ENCODE measurements around the gene NPHS2. TPM values are rescaled to one million over a fixed set of nuclear protein-coding genes. Genes with fewer than 3 reads are reported as not detected.

Gene NPHS2
- not detected for total RNA-seq

DNA sequence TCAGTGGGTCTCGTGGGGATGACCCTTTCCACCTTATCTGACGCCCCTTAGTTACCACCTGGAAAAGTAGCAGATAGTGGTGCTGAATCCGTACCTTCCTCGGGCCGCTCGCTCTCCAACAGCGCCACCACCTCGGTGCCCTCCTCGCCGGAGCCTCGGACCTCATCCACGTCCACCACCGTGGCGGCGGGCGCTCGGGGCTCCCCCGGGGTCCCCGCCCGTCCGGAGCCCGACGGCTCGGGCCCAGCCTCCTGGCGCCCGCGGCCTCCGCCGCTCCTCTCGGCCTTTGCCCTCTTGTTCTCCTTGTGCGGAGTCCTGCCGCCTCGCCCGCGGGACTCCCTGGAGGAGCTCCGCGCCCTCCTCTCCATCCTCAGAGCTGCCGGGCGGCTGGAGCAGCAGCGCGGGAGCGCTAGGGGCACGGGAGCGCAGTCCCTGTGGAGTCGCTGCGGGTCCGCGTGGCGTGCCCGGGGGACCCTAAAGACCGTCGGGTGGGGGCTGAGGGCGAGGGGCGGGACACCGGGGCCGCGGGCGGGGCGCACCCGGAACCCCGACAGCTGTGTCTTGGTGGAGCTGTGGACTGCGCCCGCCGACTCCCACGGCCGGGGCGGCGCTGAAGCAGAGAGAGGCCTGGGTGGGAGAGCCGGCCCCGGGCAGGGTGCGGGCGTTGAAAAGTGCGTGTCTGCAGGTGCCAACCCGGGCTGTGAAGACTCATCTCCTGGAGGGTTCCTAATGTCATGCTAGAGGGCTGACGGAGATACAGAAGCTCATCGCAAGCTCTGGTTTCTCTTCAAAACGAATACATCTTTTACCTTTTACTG lies at the start of gene NPHS2:
Gene NPHS2 (minus strand): TSS at position 452 of the 818 bp plus-strand sequence. CDS start 84 bp downstream, at position 368.
- WGBS, 2 donors: 12 to 24% methylated on average over 15 to 31 of the region's 77 CpGs
- Histone ChIP-seq H3K27ac (no peak within 1 kb of the TSS), H3K4me1 (peaks cover 0 to 9% (median 6%) of the 10 kb centered on the region in 3 donors), H3K4me3 (peak within 1 kb of the TSS in 1 of 4 donors; percentile 22), H3K9me3 (no peaks in the 10 kb centered on the region), H3K36me3 (no peaks in the 10 kb centered on the region), H3K27me3 (peaks cover 3 to 70% (median 8%) of the 10 kb centered on the region in 4 donors)
- no peak for DNase-seq
- intact Hi-C loops (cut with DNase I): no loop called here
- TF ChIP-seq POLR2A (IDR thresholded peaks at IDR 0.05): no peak
- TF ChIP-seq, protein P1, sequence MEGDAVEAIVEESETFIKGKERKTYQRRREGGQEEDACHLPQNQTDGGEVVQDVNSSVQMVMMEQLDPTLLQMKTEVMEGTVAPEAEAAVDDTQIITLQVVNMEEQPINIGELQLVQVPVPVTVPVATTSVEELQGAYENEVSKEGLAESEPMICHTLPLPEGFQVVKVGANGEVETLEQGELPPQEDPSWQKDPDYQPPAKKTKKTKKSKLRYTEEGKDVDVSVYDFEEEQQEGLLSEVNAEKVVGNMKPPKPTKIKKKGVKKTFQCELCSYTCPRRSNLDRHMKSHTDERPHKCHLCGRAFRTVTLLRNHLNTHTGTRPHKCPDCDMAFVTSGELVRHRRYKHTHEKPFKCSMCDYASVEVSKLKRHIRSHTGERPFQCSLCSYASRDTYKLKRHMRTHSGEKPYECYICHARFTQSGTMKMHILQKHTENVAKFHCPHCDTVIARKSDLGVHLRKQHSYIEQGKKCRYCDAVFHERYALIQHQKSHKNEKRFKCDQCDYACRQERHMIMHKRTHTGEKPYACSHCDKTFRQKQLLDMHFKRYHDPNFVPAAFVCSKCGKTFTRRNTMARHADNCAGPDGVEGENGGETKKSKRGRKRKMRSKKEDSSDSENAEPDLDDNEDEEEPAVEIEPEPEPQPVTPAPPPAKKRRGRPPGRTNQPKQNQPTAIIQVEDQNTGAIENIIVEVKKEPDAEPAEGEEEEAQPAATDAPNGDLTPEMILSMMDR (IDR thresholded peaks at IDR 0.05): no peak

DNA sequence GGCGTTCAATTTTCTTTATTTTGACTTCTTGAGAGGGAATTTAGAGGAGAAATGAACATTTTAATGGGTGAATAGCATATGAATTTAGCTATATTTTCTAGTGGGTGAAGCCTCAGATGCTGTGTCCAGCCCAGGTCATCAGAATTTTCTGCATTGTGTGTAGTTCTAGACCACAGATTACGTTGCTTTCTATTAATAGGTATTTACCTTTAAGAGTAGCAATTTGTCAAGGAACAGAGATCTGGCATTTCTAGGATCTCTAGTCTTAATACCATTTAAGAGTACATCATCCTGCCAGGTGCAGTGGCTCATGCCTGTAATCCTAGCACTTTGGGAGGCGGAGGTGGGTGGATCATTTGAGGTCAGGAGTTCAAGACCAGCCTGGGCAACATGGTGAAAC lies 36.6 kb upstream of the NPHS2 start:
- H3K27ac ChIP-seq: no peak overlapping the region
- intact Hi-C loops (cut with DNase I): no loop called here
- H3K4me3 ChIP-seq: no peak overlapping the region
- DNase-seq: no peak
- no peaks in the 10 kb centered on the region for H3K36me3 ChIP-seq
- H3K9me3 ChIP-seq: no peaks in the 10 kb centered on the region
- no peaks in the 10 kb centered on the region for H3K4me1 ChIP-seq
- 48 to 67% methylated on average over 3 of the region's 3 CpGs for WGBS, 2 donors
- TF ChIP-seq, protein P1 (IDR thresholded peaks at IDR 0.05): no peak
- TF ChIP-seq POLR2A (IDR thresholded peaks at IDR 0.05): no peak
- H3K27me3 ChIP-seq: no peaks in the 10 kb centered on the region

DNA sequence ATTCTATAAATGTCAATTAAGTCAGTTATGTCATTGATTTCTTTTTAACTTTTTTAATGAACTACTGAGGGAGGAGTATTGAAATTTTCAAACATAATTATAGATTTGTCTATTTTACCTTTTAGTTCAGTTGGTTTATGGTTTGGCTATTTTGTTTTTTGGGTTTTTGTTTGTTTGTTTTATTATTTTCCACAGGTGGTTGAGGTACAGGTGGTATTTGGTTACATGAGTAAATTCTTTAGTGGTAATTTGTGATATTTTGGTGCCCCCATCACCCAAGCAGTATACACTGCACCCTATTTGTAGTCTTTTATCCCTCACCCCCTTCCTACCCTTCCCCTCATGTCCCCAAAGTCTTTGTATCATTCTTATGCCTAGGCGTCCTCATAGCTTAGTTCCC lies 25.3 kb upstream of the NPHS2 start:
- TF ChIP-seq, protein P1 (IDR thresholded peaks at IDR 0.05): no peak
- TF ChIP-seq POLR2A (IDR thresholded peaks at IDR 0.05): no peak
- Histone ChIP-seq H3K27ac (no peak overlapping the region), H3K4me3 (no peak overlapping the region), H3K27me3 (peaks cover 0 to 4% (median 0%) of the 10 kb centered on the region in 4 donors), H3K9me3 (no peaks in the 10 kb centered on the region), H3K4me1 (no peaks in the 10 kb centered on the region), H3K36me3 (no peaks in the 10 kb centered on the region)
- no peak for DNase-seq
- intact Hi-C loops (cut with DNase I): no loop called here
- WGBS, 2 donors: 69 to 79% methylated on average over 1 of the region's 1 CpG

DNA sequence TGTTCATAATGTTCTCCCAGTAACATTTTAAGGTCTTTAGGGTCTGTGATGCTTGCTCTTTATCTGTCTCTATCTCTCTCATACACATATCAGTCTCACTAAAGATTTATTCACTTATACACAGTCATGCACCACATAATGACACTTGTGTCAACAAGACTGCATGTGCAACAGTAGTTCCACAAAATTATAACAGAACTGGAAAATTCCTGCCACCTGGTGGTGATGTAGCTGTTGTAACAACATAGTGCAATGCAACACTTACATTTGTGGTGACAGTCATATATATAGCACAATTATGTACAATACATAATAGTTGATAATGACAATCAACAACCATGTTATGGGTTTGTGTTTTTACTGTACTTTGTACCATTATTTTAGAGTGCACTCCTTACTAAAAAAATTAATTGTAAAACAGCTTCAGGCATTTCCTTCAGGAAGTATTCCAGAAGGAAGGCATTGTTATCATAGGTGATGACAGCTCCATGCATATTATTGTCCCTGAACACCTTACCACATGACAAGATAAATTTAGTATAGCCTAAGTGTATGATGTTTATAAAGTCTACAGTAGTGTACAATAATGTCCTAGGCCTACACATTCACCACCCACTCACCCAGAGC lies 24.0 kb upstream of the NPHS2 start:
- H3K4me1 ChIP-seq: no peaks in the 10 kb centered on the region
- intact Hi-C loops (cut with DNase I): no loop called here
- DNase-seq: no peak
- no peak for TF ChIP-seq POLR2A (IDR thresholded peaks at IDR 0.05)
- TF ChIP-seq, protein P1 (IDR thresholded peaks at IDR 0.05): peak in 5 of 6 experiments; percentile 21 to 53 (median 33)
- H3K27me3 ChIP-seq: peaks cover 0 to 4% (median 0%) of the 10 kb centered on the region in 4 donors
- no peaks in the 10 kb centered on the region for H3K9me3 ChIP-seq
- H3K36me3 ChIP-seq: no peaks in the 10 kb centered on the region
- H3K27ac ChIP-seq: no peak overlapping the region
- H3K4me3 ChIP-seq: no peak overlapping the region

DNA sequence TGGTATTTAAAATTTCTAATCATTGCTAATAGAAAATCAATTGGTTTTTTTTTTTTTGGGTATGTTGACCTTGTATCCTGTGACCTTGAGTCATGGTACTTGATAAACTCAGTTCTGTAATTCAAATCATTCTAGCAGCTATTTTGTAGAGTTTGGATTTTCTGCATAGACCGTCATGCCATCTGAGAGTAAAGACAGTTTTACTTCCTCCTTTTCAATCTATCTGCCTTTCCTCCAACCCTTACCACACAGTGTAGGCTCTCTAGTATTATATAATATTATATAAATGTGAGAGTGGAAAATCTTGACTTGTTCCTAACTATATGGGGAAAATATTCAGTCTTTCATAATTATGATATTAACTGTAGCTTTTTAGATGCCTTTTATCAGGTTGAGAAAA lies 22.9 kb upstream of the NPHS2 start:
- intact Hi-C loops (cut with DNase I): no loop called here
- Histone ChIP-seq H3K36me3 (no peaks in the 10 kb centered on the region), H3K27ac (no peak overlapping the region), H3K4me1 (no peaks in the 10 kb centered on the region), H3K27me3 (peaks cover 0 to 5% (median 0%) of the 10 kb centered on the region in 4 donors), H3K9me3 (no peaks in the 10 kb centered on the region), H3K4me3 (no peak overlapping the region)
- no peak for DNase-seq
- 79 to 82% methylated on average over 1 of the region's 1 CpG for WGBS, 2 donors
- TF ChIP-seq, protein P1 (IDR thresholded peaks at IDR 0.05): no peak
- no peak for TF ChIP-seq POLR2A (IDR thresholded peaks at IDR 0.05)
